NT2/D1 (cell line): Measurements from ENCODE around the gene ABLIM1.

ENCODE experiments used
- DNase-seq: peaks from one replicate; pipeline ENCODE4 v3.0.0-alpha.2; 2011; ENCODE audit warnings: low read depth, low spot score
- H3K27me3 ChIP-seq: 2 replicates; pipeline ENCODE4 v1.6.0; 2011; ENCODE audit warnings: mild to moderate bottlenecking; ENCODE audit not compliant: insufficient read length, insufficient read depth
- H3K36me3 ChIP-seq: 2 replicates; pipeline ENCODE4 v1.6.1; 2011; ENCODE audit warnings: mild to moderate bottlenecking, low read length, mixed read lengths; ENCODE audit not compliant: insufficient read depth, insufficient read length
- H3K4me1 ChIP-seq: 2 replicates; pipeline ENCODE4 v1.5.1; 2011; ENCODE audit not compliant: insufficient read depth, insufficient read length
- H3K4me3 ChIP-seq: 2 replicates; pipeline ENCODE4 v1.5.1; 2011; ENCODE audit warnings: low read depth; ENCODE audit not compliant: insufficient read length
- H3K9ac ChIP-seq: 2 replicates; pipeline ENCODE4 v1.6.0; 2011; ENCODE audit warnings: low read depth; ENCODE audit not compliant: insufficient read length
- H3K9me3 ChIP-seq: 2 replicates; pipeline ENCODE4 v1.5.1; 2011; ENCODE audit warnings: mild to moderate bottlenecking, low read length; ENCODE audit not compliant: insufficient read depth
- SUZ12 ChIP-seq: IDR thresholded peaks from 2 replicates; pipeline ENCODE4 v1.6.1; 2011; ENCODE audit not compliant: insufficient read length, insufficient read depth; ENCODE audit errors: extremely low read depth
- YY1 ChIP-seq: IDR thresholded peaks from 2 replicates; pipeline ENCODE4 v1.6.1; 2011; ENCODE audit not compliant: insufficient read length, insufficient read depth
- ZNF274 ChIP-seq: IDR thresholded peaks from 2 replicates; pipeline ENCODE4 v1.6.1; 2011; ENCODE audit warnings: mild to moderate bottlenecking, low read depth, low read length

The ABLIM1 gene

GRCh38 chr10:114502074-114502473, 156.0 kb downstream of the ABLIM1 start:
- H3K36me3 ChIP-seq, result peaks cover 13% of the 10 kb centered on the region
- DNase-seq, result no peak
- TF ChIP-seq YY1 (no peak), SUZ12 (no peak), ZNF274 (no peak)
- no peak overlapping the region for H3K9ac ChIP-seq
- no peaks in the 10 kb centered on the region for H3K27me3 ChIP-seq
- H3K4me3 ChIP-seq, result no peak overlapping the region
- H3K9me3 ChIP-seq, result no peaks in the 10 kb centered on the region
- no peaks in the 10 kb centered on the region for H3K4me1 ChIP-seq

GRCh38 chr10:114501650-114502049, 156.4 kb downstream of the ABLIM1 start:
- H3K4me1 ChIP-seq, result no peaks in the 10 kb centered on the region
- no peak for DNase-seq
- H3K9ac ChIP-seq, result no peak overlapping the region
- no peak for TF ChIP-seq SUZ12
- no peak for TF ChIP-seq YY1
- no peak for TF ChIP-seq ZNF274
- no peak overlapping the region for H3K4me3 ChIP-seq
- peaks cover 13% of the 10 kb centered on the region for H3K36me3 ChIP-seq
- no peaks in the 10 kb centered on the region for H3K9me3 ChIP-seq
- H3K27me3 ChIP-seq, result no peaks in the 10 kb centered on the region

- Histone ChIP-seq H3K9ac (no peak overlapping the region), H3K4me3 (no peak overlapping the region), H3K36me3 (peaks cover 13% of the 10 kb centered on the region), H3K4me1 (no peaks in the 10 kb centered on the region), H3K27me3 (no peaks in the 10 kb centered on the region), H3K9me3 (no peaks in the 10 kb centered on the region)
- DNase-seq, result no peak
- TF ChIP-seq YY1 (no peak), SUZ12 (no peak), ZNF274 (no peak)
These were observed 157.4 kb downstream of the ABLIM1 start for GRCh38 chr10:114500643-114501042.

GRCh38 chr10:114499630-114500190, 158.4 kb downstream of the ABLIM1 start:
- TF ChIP-seq YY1 (no peak), ZNF274 (no peak), SUZ12 (no peak)
- H3K9ac ChIP-seq, result no peak overlapping the region
- no peak overlapping the region for H3K4me3 ChIP-seq
- H3K27me3 ChIP-seq, result no peaks in the 10 kb centered on the region
- H3K36me3 ChIP-seq, result peaks cover 17% of the 10 kb centered on the region
- no peaks in the 10 kb centered on the region for H3K4me1 ChIP-seq
- no peak for DNase-seq
- no peaks in the 10 kb centered on the region for H3K9me3 ChIP-seq

DNA sequence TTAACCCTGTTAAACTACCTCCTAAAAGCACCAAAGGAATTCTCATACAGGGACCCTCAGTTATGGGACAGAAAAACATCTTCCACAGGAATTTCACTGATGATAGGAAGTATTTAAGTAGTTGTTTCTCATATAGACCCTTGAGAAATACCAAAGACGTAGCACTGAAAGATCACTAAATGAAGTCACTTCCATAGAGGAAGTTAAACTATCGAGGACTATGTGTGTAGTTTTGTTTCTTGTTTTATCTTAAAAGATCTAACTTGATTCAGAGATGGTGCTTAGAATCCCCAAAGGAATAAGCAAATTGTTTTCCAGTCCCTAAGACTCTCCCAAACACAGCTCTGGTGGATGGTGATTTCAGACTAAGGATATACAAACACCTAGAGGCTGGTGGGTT, 159.0 kb downstream of the ABLIM1 start:
- Histone ChIP-seq H3K4me1 (no peaks in the 10 kb centered on the region), H3K27me3 (no peaks in the 10 kb centered on the region), H3K9me3 (no peaks in the 10 kb centered on the region), H3K9ac (no peak overlapping the region), H3K36me3 (peaks cover 14% of the 10 kb centered on the region), H3K4me3 (no peak overlapping the region)
- no peak for DNase-seq
- TF ChIP-seq ZNF274 (no peak), YY1 (no peak), SUZ12 (no peak)

GRCh38 chr10:114498413-114499111, 159.5 kb downstream of the ABLIM1 start:
- Histone ChIP-seq H3K36me3 (peaks cover 14% of the 10 kb centered on the region), H3K9ac (no peak overlapping the region), H3K4me1 (no peaks in the 10 kb centered on the region), H3K4me3 (no peak overlapping the region), H3K27me3 (no peaks in the 10 kb centered on the region), H3K9me3 (no peaks in the 10 kb centered on the region)
- TF ChIP-seq SUZ12, result no peak
- no peak for TF ChIP-seq ZNF274
- no peak for TF ChIP-seq YY1
- DNase-seq, result no peak

DNA sequence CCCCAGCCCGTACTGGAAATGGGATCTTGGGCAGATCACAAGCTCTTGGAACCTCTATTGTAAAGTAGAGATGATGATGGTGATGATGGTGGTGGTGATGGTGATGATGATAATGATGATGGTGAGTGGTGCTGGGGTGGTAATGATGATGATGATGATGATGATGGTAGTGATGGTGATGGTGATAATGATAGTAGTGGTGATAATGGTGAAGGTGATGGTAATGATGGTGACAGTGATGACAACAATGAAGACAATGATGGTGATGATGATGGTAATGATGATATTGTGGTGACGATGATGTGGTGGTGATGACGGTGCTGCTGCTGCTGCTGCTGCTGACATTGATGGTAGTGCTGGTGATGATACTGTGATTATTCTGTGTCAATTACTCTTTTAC, 162.8 kb downstream of the ABLIM1 start:
- H3K27me3 ChIP-seq, result no peaks in the 10 kb centered on the region
- no peaks in the 10 kb centered on the region for H3K4me1 ChIP-seq
- no peak overlapping the region for H3K4me3 ChIP-seq
- H3K9ac ChIP-seq, result no peak overlapping the region
- no peak for DNase-seq
- TF ChIP-seq ZNF274 (no peak), YY1 (no peak), SUZ12 (no peak)
- H3K36me3 ChIP-seq, result peaks cover 23% of the 10 kb centered on the region
- no peaks in the 10 kb centered on the region for H3K9me3 ChIP-seq
